C4-2B (cell line): ENCODE measurements around the gene CLSTN3.

Experiments
- H3K27ac ChIP-seq: fragments of 450-650 bp; 2 replicates; pipeline ENCODE4 v1.5.1; 2017
- CTCF ChIP-seq: fragments of 450-650 bp; conservative IDR thresholded peaks from 2 replicates; pipeline ENCODE4 v1.5.1; 2017; ENCODE audit warnings: mild to moderate bottlenecking
- ZFX ChIP-seq: fragments of 450-650 bp; IDR thresholded peaks from 2 replicates; pipeline ENCODE4 v1.6.1; 2017

Gene CLSTN3

GRCh38 chr12:7128681-7129286 is 1.4 kb upstream of the CLSTN3 start, which contains the start of gene RBP5:
Gene RBP5, minus strand, starts transcription at chr12:7128889. Its CDS starts 114 bp downstream, at chr12:7128775.
- peak within 1 kb of the TSS; percentile 73 for H3K27ac ChIP-seq
- TF ChIP-seq ZFX = no peak
- TF ChIP-seq CTCF = no peak

- TF ChIP-seq ZFX = no peak
- no peak for TF ChIP-seq CTCF
- H3K27ac ChIP-seq = peak overlapping the region; percentile 73
Observed at GRCh38 chr12:7129287-7129871, 792 bp upstream of the CLSTN3 start.

GRCh38 chr12:7130701-7131501 is 730 bp downstream of the CLSTN3 start:
- H3K27ac ChIP-seq = peak overlapping the region; percentile 73
- no peak for TF ChIP-seq ZFX
- TF ChIP-seq CTCF = no peak

- no peak for TF ChIP-seq CTCF
- TF ChIP-seq ZFX = no peak
- H3K27ac ChIP-seq = no peak overlapping the region
Observed at GRCh38 chr12:7131502-7131866, 1.3 kb downstream of the CLSTN3 start.

DNA sequence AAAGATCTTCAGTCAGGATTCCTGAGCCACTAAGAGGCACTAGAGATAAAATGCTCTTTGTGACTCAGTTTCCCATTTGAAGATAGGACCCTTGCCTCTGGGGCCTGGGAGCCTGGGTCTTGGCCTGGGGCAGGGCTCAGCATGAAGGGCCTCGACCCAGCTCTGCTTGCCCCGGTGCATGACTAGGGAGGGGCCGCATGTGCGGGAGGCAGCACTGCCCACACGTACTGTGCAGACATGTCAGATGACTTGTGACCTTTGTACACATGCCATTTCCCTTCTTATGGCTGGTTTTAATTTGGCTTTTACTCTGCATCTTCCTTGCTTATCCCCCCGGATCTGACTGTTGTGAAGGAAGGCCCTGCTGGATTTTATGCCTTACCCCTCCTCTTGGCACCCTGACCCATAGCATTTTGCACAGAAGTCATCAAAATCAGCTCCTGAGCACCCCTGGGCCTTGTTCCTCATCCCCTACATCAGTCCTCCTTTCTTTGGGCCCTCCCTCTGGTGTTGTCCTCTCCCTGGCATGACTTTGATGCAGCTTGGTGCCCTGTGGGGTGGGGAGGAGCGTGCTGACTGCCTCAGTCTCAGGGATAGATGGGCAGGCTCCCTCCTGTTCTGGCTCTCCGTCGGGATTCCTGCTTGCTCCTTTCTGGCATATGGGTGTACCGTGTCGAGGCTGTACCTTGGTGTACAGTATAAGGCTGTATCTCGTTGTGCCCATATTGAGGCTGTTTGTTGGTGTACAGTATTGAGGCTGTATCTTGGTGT is 4.4 kb downstream of the CLSTN3 start:
- H3K27ac ChIP-seq = no peak overlapping the region
- no peak for TF ChIP-seq CTCF
- TF ChIP-seq ZFX = no peak

- TF ChIP-seq ZFX (no peak), CTCF (no peak)
- H3K27ac ChIP-seq = no peak overlapping the region
Observed at GRCh38 chr12:7136071-7136470, 5.9 kb downstream of the CLSTN3 start.
